ENCODE results near the gene ADGRG6. TPM values are rescaled to one million over a fixed set of nuclear protein-coding genes. Genes with fewer than 3 reads are reported as not detected.

Gene ADGRG6
- total and polyA plus RNA-seq, 2 donors (not counting 1 experiment from before 2014, with no cell fraction given) = 49.9 to 67.2 TPM

GRCh38 chr6:142350309-142350708 is 48.5 kb downstream of the ADGRG6 start:
- H3K4me2 ChIP-seq (ENCODE audit: extremely low read depth, insufficient read depth, low read length) = no peak overlapping the region
- no peak overlapping the region for H2AFZ ChIP-seq (ENCODE audit: low read length)
- H3K79me2 ChIP-seq (ENCODE audit: control insufficient read depth, insufficient read depth, low read length) = no peaks in the 10 kb centered on the region
- H3K4me3 ChIP-seq (replicated peaks in 1 of 4; ENCODE audit: control extremely low read depth in 1 of 4, insufficient read depth in 1 of 4, low read depth in 3 of 4, low read length in 4 of 4) = no peak overlapping the region
- H3K4me1 ChIP-seq (ENCODE audit: control insufficient read depth, extremely low read depth, insufficient read depth, low read length) = peaks cover 2% of the 10 kb centered on the region
- no peak for DNase-seq (ENCODE audit: low read depth in 2 of 2)
- no peaks in the 10 kb centered on the region for H4K20me1 ChIP-seq (ENCODE audit: control insufficient read depth, extremely low read depth, insufficient read depth, low read length)
- H3K27me3 ChIP-seq (ENCODE audit: control insufficient read depth, insufficient read depth, low read length) = no peaks in the 10 kb centered on the region
- H3K9ac ChIP-seq (ENCODE audit: insufficient read depth, low read length) = no peak overlapping the region
- H3K27ac ChIP-seq (ENCODE audit: insufficient read depth, low read length) = no peak overlapping the region
- no peaks in the 10 kb centered on the region for H3K9me3 ChIP-seq (ENCODE audit: control insufficient read depth, insufficient read depth, low read depth, low read length)
- no peaks in the 10 kb centered on the region for H3K36me3 ChIP-seq (ENCODE audit: control insufficient read depth, insufficient read depth, low read length)
- TF ChIP-seq EZH2 (IDR thresholded peaks at IDR 0.05; ENCODE audit: low read length, missing control alignments) = no peak
- TF ChIP-seq CTCF (conservative IDR thresholded peaks at IDR 0.05 in 1 of 2, IDR thresholded peaks at IDR 0.05 in 1 of 2; ENCODE audit: low read depth in 1 of 2, low read length in 2 of 2) = no peak

- H3K4me1 ChIP-seq (ENCODE audit: control insufficient read depth, extremely low read depth, insufficient read depth, low read length) = peaks cover 13% of the 10 kb centered on the region
- H3K79me2 ChIP-seq (ENCODE audit: control insufficient read depth, insufficient read depth, low read length) = no peaks in the 10 kb centered on the region
- no peak overlapping the region for H3K9ac ChIP-seq (ENCODE audit: insufficient read depth, low read length)
- H4K20me1 ChIP-seq (ENCODE audit: control insufficient read depth, extremely low read depth, insufficient read depth, low read length) = no peaks in the 10 kb centered on the region
- H3K27me3 ChIP-seq (ENCODE audit: control insufficient read depth, insufficient read depth, low read length) = no peaks in the 10 kb centered on the region
- TF ChIP-seq EZH2 (IDR thresholded peaks at IDR 0.05; ENCODE audit: low read length, missing control alignments) (no peak), CTCF (conservative IDR thresholded peaks at IDR 0.05 in 1 of 2, IDR thresholded peaks at IDR 0.05 in 1 of 2; ENCODE audit: low read depth in 1 of 2, low read length in 2 of 2) (no peak)
- H3K4me2 ChIP-seq (ENCODE audit: extremely low read depth, insufficient read depth, low read length) = no peak overlapping the region
- H2AFZ ChIP-seq (ENCODE audit: low read length) = no peak overlapping the region
- no peak overlapping the region for H3K4me3 ChIP-seq (replicated peaks in 1 of 4; ENCODE audit: control extremely low read depth in 1 of 4, insufficient read depth in 1 of 4, low read depth in 3 of 4, low read length in 4 of 4)
- no peaks in the 10 kb centered on the region for H3K9me3 ChIP-seq (ENCODE audit: control insufficient read depth, insufficient read depth, low read depth, low read length)
- no peaks in the 10 kb centered on the region for H3K36me3 ChIP-seq (ENCODE audit: control insufficient read depth, insufficient read depth, low read length)
- H3K27ac ChIP-seq (ENCODE audit: insufficient read depth, low read length) = no peak overlapping the region
- DNase-seq (ENCODE audit: low read depth in 2 of 2) = no peak
Observed at GRCh38 chr6:142353690-142354089, 51.9 kb downstream of the ADGRG6 start.

GRCh38 chr6:142354650-142355049 is 52.8 kb downstream of the ADGRG6 start:
- Histone ChIP-seq H3K9ac (ENCODE audit: insufficient read depth, low read length) (no peak overlapping the region), H3K27ac (ENCODE audit: insufficient read depth, low read length) (no peak overlapping the region), H3K4me3 (replicated peaks in 1 of 4; ENCODE audit: control extremely low read depth in 1 of 4, insufficient read depth in 1 of 4, low read depth in 3 of 4, low read length in 4 of 4) (no peak overlapping the region), H3K36me3 (ENCODE audit: control insufficient read depth, insufficient read depth, low read length) (no peaks in the 10 kb centered on the region), H3K4me1 (ENCODE audit: control insufficient read depth, extremely low read depth, insufficient read depth, low read length) (peaks cover 17% of the 10 kb centered on the region), H2AFZ (ENCODE audit: low read length) (no peak overlapping the region), H4K20me1 (ENCODE audit: control insufficient read depth, extremely low read depth, insufficient read depth, low read length) (no peaks in the 10 kb centered on the region), H3K79me2 (ENCODE audit: control insufficient read depth, insufficient read depth, low read length) (no peaks in the 10 kb centered on the region), H3K27me3 (ENCODE audit: control insufficient read depth, insufficient read depth, low read length) (no peaks in the 10 kb centered on the region), H3K9me3 (ENCODE audit: control insufficient read depth, insufficient read depth, low read depth, low read length) (no peaks in the 10 kb centered on the region), H3K4me2 (ENCODE audit: extremely low read depth, insufficient read depth, low read length) (no peak overlapping the region)
- TF ChIP-seq CTCF (conservative IDR thresholded peaks at IDR 0.05 in 1 of 2, IDR thresholded peaks at IDR 0.05 in 1 of 2; ENCODE audit: low read depth in 1 of 2, low read length in 2 of 2) (no peak), EZH2 (IDR thresholded peaks at IDR 0.05; ENCODE audit: low read length, missing control alignments) (no peak)
- no peak for DNase-seq (ENCODE audit: low read depth in 2 of 2)
